ENCODE measurements around the gene SYCP3.

- TF ChIP-seq, protein P1, sequence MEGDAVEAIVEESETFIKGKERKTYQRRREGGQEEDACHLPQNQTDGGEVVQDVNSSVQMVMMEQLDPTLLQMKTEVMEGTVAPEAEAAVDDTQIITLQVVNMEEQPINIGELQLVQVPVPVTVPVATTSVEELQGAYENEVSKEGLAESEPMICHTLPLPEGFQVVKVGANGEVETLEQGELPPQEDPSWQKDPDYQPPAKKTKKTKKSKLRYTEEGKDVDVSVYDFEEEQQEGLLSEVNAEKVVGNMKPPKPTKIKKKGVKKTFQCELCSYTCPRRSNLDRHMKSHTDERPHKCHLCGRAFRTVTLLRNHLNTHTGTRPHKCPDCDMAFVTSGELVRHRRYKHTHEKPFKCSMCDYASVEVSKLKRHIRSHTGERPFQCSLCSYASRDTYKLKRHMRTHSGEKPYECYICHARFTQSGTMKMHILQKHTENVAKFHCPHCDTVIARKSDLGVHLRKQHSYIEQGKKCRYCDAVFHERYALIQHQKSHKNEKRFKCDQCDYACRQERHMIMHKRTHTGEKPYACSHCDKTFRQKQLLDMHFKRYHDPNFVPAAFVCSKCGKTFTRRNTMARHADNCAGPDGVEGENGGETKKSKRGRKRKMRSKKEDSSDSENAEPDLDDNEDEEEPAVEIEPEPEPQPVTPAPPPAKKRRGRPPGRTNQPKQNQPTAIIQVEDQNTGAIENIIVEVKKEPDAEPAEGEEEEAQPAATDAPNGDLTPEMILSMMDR (IDR thresholded peaks at IDR 0.05): no peak
- TF ChIP-seq POLR2A (IDR thresholded peaks at IDR 0.05): no peak
These were observed 44.6 kb upstream of the SYCP3 start for GRCh38 chr12:101783838-101784237.
